A673 (cell line): ENCODE results near the gene PPARG.

Experiments used
- CTCF ChIP-seq: fragments of 300-800, 200-600 bp; sonication (generic); conservative IDR thresholded peaks from 2 replicates; pipeline ENCODE4 v1.5.1; 2017; ENCODE audit warnings: low read depth, mild to moderate bottlenecking, antibody characterized with exemption, low read length, moderate library complexity, mixed read lengths
- EZH2 ChIP-seq: fragments of 200-600 bp; sonication (generic); IDR thresholded peaks from 2 replicates; pipeline ENCODE4 v1.6.1; 2017; ENCODE audit warnings: borderline replicate concordance, low read depth, mild to moderate bottlenecking, mixed read lengths, antibody characterized with exemption, low read length; ENCODE audit not compliant: poor library complexity, severe bottlenecking

GRCh38 chr3:12249519-12249918, 39.4 kb upstream of the PPARG start:
- TF ChIP-seq EZH2 = no peak
- no peak for TF ChIP-seq CTCF
